Measurements from ENCODE around the gene NEO1.

NEO1 gene

DNA sequence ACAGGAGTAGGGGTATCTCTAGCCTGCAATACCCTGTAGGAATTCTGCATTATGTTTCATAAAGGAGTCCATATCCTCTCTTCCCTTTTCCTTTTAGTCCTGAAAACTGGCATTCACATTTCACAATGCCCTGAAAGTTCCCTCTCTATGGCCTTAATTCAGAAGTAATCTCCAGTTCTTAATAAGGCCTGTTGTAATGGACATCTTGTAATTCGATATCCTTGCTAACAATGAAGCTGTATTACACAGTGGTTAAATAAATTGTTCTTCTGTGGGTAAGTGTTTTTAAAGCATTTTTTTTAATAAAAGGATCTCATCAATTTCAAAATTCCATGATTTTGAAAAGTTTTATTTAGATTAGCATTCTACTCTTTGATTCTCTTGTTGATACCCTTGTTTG lies 34.3 kb upstream of the NEO1 start:
- DNase-seq, result no peak
- no peak overlapping the region for H2AFZ ChIP-seq (ENCODE audit: low read depth, low read length)
- H3K4me1 ChIP-seq (ENCODE audit: insufficient read depth, low read length), result no peaks in the 10 kb centered on the region

GRCh38 chr15:73019154-73019553 lies 33.1 kb upstream of the NEO1 start:
- Histone ChIP-seq H3K27ac (ENCODE audit: low read length) (no peak overlapping the region), H3K4me3 (ENCODE audit: low read depth in 1 of 2, low read length in 2 of 2) (no peak overlapping the region), H3K4me2 (ENCODE audit: insufficient read depth, low read length) (no peak overlapping the region), H3K9me3 (ENCODE audit: insufficient read depth, low read length, severe bottlenecking) (no peaks in the 10 kb centered on the region), H3K79me2 (ENCODE audit: insufficient read depth, low read length) (no peaks in the 10 kb centered on the region), H3K9ac (ENCODE audit: low read depth, low read length) (no peak overlapping the region), H3K4me1 (ENCODE audit: insufficient read depth, low read length) (no peaks in the 10 kb centered on the region), H3K27me3 (ENCODE audit: insufficient read depth, low read length, poor library complexity) (peaks cover 2% of the 10 kb centered on the region), H2AFZ (ENCODE audit: low read depth, low read length) (no peak overlapping the region), H3K36me3 (ENCODE audit: insufficient read depth, low read length) (no peaks in the 10 kb centered on the region), H4K20me1 (ENCODE audit: insufficient read depth, low read length) (no peaks in the 10 kb centered on the region)
- DNase-seq, result no peak
- ATAC-seq (ENCODE audit: insufficient read depth, low read depth), result no peak
- TF ChIP-seq, protein P1, sequence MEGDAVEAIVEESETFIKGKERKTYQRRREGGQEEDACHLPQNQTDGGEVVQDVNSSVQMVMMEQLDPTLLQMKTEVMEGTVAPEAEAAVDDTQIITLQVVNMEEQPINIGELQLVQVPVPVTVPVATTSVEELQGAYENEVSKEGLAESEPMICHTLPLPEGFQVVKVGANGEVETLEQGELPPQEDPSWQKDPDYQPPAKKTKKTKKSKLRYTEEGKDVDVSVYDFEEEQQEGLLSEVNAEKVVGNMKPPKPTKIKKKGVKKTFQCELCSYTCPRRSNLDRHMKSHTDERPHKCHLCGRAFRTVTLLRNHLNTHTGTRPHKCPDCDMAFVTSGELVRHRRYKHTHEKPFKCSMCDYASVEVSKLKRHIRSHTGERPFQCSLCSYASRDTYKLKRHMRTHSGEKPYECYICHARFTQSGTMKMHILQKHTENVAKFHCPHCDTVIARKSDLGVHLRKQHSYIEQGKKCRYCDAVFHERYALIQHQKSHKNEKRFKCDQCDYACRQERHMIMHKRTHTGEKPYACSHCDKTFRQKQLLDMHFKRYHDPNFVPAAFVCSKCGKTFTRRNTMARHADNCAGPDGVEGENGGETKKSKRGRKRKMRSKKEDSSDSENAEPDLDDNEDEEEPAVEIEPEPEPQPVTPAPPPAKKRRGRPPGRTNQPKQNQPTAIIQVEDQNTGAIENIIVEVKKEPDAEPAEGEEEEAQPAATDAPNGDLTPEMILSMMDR (IDR thresholded peaks at IDR 0.05; ENCODE audit: borderline replicate concordance, extremely low read depth, low read length, poor library complexity, severe bottlenecking), result no peak
- TF ChIP-seq EZH2 (IDR thresholded peaks at IDR 0.05; ENCODE audit: borderline replicate concordance, low read depth, low read length, severe bottlenecking), result no peak

More for the DNA sequence above, 34.3 kb upstream of the NEO1 start:
- no peak overlapping the region for H3K4me2 ChIP-seq (ENCODE audit: insufficient read depth, low read length)
- no peak for TF ChIP-seq EZH2 (IDR thresholded peaks at IDR 0.05; ENCODE audit: borderline replicate concordance, low read depth, low read length, severe bottlenecking)
- TF ChIP-seq, protein P1 (IDR thresholded peaks at IDR 0.05; ENCODE audit: borderline replicate concordance, extremely low read depth, low read length, poor library complexity, severe bottlenecking), result no peak
- no peaks in the 10 kb centered on the region for H3K36me3 ChIP-seq (ENCODE audit: insufficient read depth, low read length)
- no peaks in the 10 kb centered on the region for H3K9me3 ChIP-seq (ENCODE audit: insufficient read depth, low read length, severe bottlenecking)
- no peaks in the 10 kb centered on the region for H3K79me2 ChIP-seq (ENCODE audit: insufficient read depth, low read length)
- H3K9ac ChIP-seq (ENCODE audit: low read depth, low read length), result no peak overlapping the region
- no peak for ATAC-seq (ENCODE audit: insufficient read depth, low read depth)
- no peaks in the 10 kb centered on the region for H4K20me1 ChIP-seq (ENCODE audit: insufficient read depth, low read length)
- H3K4me3 ChIP-seq (ENCODE audit: low read depth in 1 of 2, low read length in 2 of 2), result no peak overlapping the region
- no peak overlapping the region for H3K27ac ChIP-seq (ENCODE audit: low read length)
- H3K27me3 ChIP-seq (ENCODE audit: insufficient read depth, low read length, poor library complexity), result peaks cover 2% of the 10 kb centered on the region

- no peak for TF ChIP-seq EZH2 (IDR thresholded peaks at IDR 0.05; ENCODE audit: borderline replicate concordance, low read depth, low read length, severe bottlenecking)
- TF ChIP-seq, protein P1 (IDR thresholded peaks at IDR 0.05; ENCODE audit: borderline replicate concordance, extremely low read depth, low read length, poor library complexity, severe bottlenecking), result no peak
- H2AFZ ChIP-seq (ENCODE audit: low read depth, low read length), result no peak overlapping the region
- ATAC-seq (ENCODE audit: insufficient read depth, low read depth) (no peak), DNase-seq (no peak)
- no peak overlapping the region for H3K4me3 ChIP-seq (ENCODE audit: low read depth in 1 of 2, low read length in 2 of 2)
- peaks cover 2% of the 10 kb centered on the region for H3K27me3 ChIP-seq (ENCODE audit: insufficient read depth, low read length, poor library complexity)
- no peaks in the 10 kb centered on the region for H3K36me3 ChIP-seq (ENCODE audit: insufficient read depth, low read length)
- H3K79me2 ChIP-seq (ENCODE audit: insufficient read depth, low read length), result no peaks in the 10 kb centered on the region
- no peaks in the 10 kb centered on the region for H3K4me1 ChIP-seq (ENCODE audit: insufficient read depth, low read length)
- H3K27ac ChIP-seq (ENCODE audit: low read length), result no peak overlapping the region
- no peak overlapping the region for H3K9ac ChIP-seq (ENCODE audit: low read depth, low read length)
- H4K20me1 ChIP-seq (ENCODE audit: insufficient read depth, low read length), result no peaks in the 10 kb centered on the region
- no peaks in the 10 kb centered on the region for H3K9me3 ChIP-seq (ENCODE audit: insufficient read depth, low read length, severe bottlenecking)
- no peak overlapping the region for H3K4me2 ChIP-seq (ENCODE audit: insufficient read depth, low read length)
Measured at GRCh38 chr15:73019601-73020146, 32.6 kb upstream of the NEO1 start.
